ENCODE results near the gene TEAD4. TPM values are rescaled to one million over a fixed set of nuclear protein-coding genes. Genes with fewer than 3 reads are reported as not detected.
A peak's percentile ranks its signal among the peaks of the same experiment; 100 is the strongest.

Gene TEAD4
- total and polyA plus RNA-seq, 2 experiments from 2014 or later = 68.1 to 145 TPM

- H3K27ac Mint-ChIP-seq = peak overlapping the region; percentile 80
- Histone ChIP-seq H3K9me2 (ENCODE audit: insufficient read depth) (no peaks in the 10 kb centered on the region), H2AFZ (no peak overlapping the region), H4K20me1 (replicated peaks; ENCODE audit: insufficient read depth) (peaks cover 34% of the 10 kb centered on the region), H3K4me2 (no peak overlapping the region), H3F3A (replicated peaks; ENCODE audit: low read depth) (peaks cover 29% of the 10 kb centered on the region), H3K27ac (ENCODE audit: low read depth) (peak overlapping the region; percentile 83; the same call in 1 of the 2 replicates), H3K36me3 (ENCODE audit: insufficient read depth) (peaks cover 27% of the 10 kb centered on the region), H3K27me3 (ENCODE audit: insufficient read depth) (no peaks in the 10 kb centered on the region), H3K4me3 (no peak overlapping the region), H3K4me1 (ENCODE audit: insufficient read depth) (peaks cover 32% of the 10 kb centered on the region), H3K79me2 (replicated peaks; ENCODE audit: insufficient read depth) (peaks cover 99% of the 10 kb centered on the region)
- H3K9me3 Mint-ChIP-seq = no peaks in the 10 kb centered on the region
- no peak for ATAC-seq
- H3K4me3 Mint-ChIP-seq = no peak overlapping the region
- peaks cover 33% of the 10 kb centered on the region for H3K4me1 Mint-ChIP-seq
- peaks cover 5% of the 10 kb centered on the region for H3K27me3 Mint-ChIP-seq (ENCODE audit: insufficient read depth, low read depth, poor library complexity)
- no peak for TF ChIP-seq ZNF462 (CRISPR knock-in tag; IDR thresholded peaks at IDR 0.05)
- no peak for TF ChIP-seq ZNF331 (CRISPR knock-in tag; IDR thresholded peaks at IDR 0.05; ENCODE audit: low read depth)
- TF ChIP-seq NANOG (IDR thresholded peaks at IDR 0.05; ENCODE audit: borderline replicate concordance) = no peak
- TF ChIP-seq STAT1 (IDR thresholded peaks at IDR 0.05; ENCODE audit: unreplicated experiment) = no peak
- TF ChIP-seq EZH2phosphoT487 (IDR thresholded peaks at IDR 0.05; ENCODE audit: unreplicated experiment) = no peak
- no peak for TF ChIP-seq ZNF114 (CRISPR knock-in tag; IDR thresholded peaks at IDR 0.05)
- TF ChIP-seq CREB1 (CRISPR knock-in tag; IDR thresholded peaks at IDR 0.05; ENCODE audit: low read depth) = no peak
- no peak for TF ChIP-seq POLR2AphosphoS5 (IDR thresholded peaks at IDR 0.05; ENCODE audit: low read depth)
- no peak for TF ChIP-seq REST (IDR thresholded peaks at IDR 0.05; ENCODE audit: unreplicated experiment)
- no peak for TF ChIP-seq JUNB (IDR thresholded peaks at IDR 0.05; ENCODE audit: unreplicated experiment)
- peaks cover 69% of the 10 kb centered on the region for H3K36me3 Mint-ChIP-seq (ENCODE audit: low read depth)
- no peak for DNase-seq (ENCODE audit: low spot score)
These were observed 8.5 kb downstream of the TEAD4 start for GRCh38 chr12:2967651-2968050.
